GM18526 (cell line): Measurements from ENCODE around the gene BEGAIN.

Experiments
- POLR2A ChIP-seq: IDR thresholded peaks from 3 replicates; pipeline ENCODE4 v1.6.1; 2011; ENCODE audit not compliant: insufficient read length; ENCODE audit errors: extremely low read depth

The BEGAIN gene

DNA sequence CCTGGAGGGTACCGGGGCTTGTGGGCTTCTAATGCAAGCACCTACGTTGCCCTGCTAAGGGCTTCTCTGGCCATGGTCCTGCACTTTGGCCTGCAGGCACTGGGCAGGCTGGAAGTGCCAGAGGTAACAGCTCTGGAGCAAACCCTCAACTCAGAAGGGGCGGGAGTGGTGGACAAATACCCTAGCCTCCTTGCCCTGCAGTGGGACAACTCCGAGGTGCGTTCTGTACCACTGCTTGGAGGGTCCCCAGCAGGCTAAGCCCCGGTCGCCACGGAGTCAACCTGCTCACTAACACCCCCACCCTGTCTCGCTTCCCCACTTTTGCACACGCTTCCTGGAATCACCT, 20.4 kb upstream of the BEGAIN start:
- no peak for TF ChIP-seq POLR2A

DNA sequence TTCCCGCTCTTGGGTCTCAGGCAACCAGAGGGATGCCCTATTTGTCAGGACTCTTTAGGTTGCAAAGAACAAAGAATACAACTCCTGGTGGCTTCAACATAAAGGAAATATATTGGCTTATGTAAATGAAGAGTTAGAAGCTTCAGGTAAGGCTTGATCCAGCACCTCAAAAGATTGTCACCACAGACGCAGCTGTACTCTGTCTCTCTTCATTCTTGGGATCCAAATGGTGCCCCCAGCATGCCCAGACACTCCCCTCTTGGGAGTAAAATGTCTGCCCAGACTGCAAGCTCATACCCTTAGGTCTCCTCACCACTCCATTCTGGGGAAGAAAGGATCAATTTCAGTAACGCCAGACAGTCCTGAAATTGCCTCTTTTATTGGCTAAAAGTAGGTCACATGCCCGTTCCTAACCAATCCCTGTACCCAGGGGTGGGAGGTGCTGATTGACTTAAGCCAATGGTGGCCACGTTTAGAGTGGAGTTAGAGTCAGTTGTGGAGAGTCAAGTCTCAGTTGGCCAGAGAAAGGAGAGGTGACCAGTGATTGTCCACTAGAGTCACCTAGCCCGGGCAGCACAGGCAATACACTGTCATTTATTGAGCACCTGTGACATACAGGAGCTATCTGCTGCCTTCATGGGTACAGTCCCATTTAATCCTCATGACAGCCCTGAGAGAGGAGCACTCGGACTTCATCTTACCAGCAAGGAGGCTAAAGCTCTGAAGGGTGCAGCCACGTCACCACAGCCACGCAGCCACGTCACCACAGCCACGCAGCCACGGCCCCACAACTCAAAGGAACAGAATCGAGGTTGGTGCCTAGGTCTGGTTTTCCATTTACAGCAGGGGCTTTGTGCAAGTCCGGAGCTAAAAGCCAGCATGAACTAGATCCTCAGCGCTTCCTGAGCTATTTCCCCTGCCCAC, 19.7 kb upstream of the BEGAIN start:
- no peak for TF ChIP-seq POLR2A

DNA sequence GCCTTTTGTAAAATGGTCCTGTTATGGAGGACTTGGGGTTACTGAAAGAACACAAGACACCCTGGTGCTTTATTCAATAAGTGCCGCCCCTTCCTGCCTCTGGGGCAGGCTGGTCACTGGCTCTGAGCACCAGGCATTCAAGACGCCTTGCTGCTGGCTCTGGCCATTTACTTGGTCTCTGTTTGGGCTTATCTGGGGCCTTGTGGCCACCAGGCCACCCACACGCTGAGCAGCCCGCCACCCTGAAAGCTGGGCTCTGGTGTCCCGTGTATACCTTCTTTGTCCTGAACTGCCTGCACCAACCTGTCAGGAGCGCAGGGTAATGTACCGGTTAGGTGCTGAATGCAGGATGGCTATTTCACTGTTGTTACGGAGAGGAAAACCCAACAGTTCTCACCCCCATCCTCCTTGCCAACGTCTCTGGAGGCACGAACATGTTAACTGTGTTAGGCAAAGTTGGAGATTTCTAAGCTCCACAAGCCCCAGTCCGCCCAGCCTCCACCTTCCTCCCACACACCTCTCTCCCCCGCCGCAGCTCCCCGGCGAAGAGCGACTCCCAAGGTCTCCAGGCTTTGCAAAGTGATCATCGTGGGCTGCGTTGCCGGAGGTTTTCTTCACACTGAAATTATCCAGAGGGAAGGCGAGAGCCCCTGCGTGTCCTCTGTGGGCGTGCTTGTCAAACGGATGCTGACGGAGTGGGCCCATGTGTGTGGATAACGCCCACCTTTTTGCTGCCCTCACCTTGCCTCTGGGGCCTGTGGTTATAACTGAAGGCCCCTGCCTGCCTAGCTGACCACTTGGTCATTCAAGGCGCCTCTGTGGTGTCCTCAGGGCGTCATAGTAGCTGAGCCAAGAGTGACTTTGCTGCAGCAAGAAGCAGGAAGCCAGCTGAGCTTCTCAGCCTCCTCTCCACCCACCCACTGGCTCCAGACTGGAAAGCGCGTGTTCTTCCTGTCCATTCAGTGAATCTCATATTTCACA, 18.8 kb upstream of the BEGAIN start:
- no peak for TF ChIP-seq POLR2A

DNA sequence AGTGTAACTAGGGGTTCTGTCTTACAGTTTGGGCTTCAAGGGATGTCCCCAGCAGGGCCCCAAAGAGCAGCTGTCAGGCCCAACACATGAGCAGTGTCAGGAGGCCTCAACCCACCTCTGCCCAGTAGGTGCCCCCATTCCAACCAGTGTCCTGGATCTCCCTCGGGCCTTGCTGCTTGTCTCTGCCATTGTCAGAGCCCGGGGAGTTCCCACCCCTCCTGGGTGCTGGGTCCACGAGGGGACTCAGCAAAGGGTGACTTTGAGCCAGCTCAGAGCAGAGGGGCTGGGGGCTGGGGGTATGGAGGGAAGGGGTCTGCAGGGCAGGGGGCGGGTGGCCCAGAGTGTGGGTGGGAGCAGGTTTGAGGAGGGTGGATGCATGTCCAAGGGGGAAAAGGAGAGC, 18.0 kb upstream of the BEGAIN start:
- TF ChIP-seq POLR2A: no peak

- no peak for TF ChIP-seq POLR2A
Measured at GRCh38 chr14:100604709-100605108, 17.5 kb upstream of the BEGAIN start.

- no peak for TF ChIP-seq POLR2A
Measured at GRCh38 chr14:100604121-100604501, 16.9 kb upstream of the BEGAIN start.

DNA sequence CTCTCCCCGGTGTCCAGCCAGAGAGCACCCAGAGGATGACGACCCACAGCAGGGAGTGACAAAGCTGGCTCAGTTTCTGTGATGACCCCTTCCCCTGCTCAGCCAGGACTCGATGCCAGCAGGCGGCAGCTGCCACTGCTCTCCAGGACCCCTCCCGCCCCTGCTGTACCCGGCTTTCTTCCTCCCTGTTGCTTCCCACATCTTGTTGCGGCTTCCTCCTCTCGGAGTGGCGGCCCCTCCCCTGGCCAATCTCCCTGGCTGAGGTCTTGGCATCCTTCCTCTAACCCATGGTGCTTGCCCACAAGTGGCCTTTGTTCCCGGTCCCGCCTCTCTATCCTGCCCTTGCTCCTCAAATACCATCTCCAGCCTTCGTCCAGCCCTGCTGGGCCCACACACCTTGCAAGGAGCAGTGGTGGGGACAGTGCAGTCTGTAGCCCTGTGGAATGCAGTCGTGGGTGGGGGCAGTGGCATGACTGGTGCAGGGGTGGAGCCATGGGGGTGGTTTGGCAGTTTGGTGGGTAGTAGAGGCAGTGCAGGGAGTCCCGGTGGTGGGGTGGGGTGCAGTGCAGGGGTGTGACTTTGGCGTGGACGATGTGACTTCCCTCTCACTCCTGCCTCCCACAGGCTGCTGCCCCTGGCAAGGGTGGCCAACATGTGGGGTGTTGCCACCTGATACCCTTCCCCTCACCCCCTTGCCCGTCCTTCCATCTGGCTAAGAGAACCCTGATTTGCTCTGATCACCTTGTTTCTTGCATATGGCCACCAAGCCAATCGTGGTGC, 16.3 kb upstream of the BEGAIN start:
- TF ChIP-seq POLR2A: no peak

GRCh38 chr14:100602621-100603230, 15.5 kb upstream of the BEGAIN start:
- no peak for TF ChIP-seq POLR2A

- no peak for TF ChIP-seq POLR2A
Measured at GRCh38 chr14:100601914-100602313, 14.7 kb upstream of the BEGAIN start.

- TF ChIP-seq POLR2A: no peak
Measured at GRCh38 chr14:100601064-100601463, 13.8 kb upstream of the BEGAIN start.

DNA sequence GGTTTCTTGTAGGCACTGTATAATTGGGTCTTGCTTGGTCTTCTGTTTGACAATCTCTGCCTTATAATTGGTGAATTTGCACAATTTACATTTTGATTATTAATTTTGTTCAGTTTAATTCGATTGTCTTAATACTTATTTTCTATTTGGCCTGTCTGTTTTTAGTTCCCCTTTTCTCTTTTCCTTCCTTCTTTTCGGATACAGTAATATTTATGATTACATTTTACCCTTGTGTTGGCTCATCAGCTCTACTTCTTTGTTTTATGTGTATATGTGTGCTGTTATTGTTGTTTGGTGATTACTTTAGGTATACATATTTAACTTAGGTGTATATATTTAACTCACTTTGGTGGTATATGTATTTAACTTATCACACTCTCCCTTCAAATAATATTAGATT, 12.8 kb upstream of the BEGAIN start:
- TF ChIP-seq POLR2A: no peak

GRCh38 chr14:100594625-100594951, 7.4 kb upstream of the BEGAIN start:
- no peak for TF ChIP-seq POLR2A

DNA sequence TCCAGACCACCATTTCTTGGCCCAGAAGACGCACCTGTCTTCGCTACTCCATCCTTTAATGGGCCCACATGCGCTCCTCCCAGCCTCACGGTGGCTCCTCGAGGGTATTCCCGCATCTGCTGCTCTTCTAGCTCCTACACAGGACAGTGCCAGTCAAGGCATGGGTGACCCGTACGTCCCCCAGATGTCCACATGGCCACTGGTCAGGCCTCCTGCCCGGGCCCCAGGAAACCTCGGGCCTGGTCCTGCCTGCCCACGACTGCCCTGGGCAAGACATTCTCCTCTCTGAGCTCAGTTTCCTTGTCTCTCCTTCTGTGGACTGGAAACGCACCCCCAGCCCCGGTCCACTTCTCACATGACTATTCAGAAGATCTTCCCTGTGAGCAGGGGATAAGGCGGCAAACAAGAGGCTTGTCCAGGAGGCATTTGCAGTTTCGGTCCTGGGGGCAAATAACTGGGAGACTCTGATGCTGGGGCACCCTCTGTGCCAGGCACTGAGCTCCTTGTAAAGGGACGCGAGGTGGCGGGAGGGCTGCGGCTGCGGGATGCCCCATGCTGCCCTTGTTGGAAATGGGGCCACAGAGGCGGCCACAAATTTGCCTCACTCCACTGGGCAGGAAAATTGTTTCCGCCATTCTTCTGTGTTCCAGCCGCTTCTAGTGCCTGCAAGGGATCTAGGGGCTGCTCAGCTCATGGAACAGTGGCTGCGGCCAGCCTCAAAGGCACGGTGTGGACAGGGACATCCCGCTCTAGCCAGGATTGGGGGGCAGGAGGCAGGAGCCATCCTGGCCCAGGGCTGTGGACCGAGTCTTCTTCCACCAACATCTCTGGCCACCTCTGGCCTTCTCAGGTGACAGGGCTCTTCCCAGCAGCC, 6.8 kb upstream of the BEGAIN start:
- no peak for TF ChIP-seq POLR2A

DNA sequence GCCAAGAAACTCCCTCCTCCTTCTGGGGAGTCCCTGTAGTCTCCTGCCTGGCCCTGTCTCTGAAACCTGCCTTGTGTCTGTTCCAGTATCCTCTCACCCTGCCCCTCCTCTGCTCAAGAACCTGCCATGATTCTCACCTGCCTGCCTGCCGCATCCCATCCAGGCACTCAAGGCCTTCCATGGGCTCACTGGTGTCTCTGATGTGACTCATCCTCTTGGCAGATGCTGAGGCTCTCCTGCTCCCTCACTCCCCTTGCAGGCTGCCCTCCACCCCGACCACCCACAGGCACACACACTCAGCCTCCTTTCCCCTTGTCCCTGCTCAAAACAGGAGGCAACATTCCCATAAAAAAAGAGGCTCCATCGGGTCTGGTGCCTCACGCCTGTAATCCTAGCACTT, 5.8 kb upstream of the BEGAIN start:
- TF ChIP-seq POLR2A: no peak
